ENCODE results near the gene ADRA2C. TPM values are rescaled to one million over a fixed set of nuclear protein-coding genes. Genes with fewer than 3 reads are reported as not detected.
A peak's percentile ranks its signal among the peaks of the same experiment; 100 is the strongest.

ADRA2C gene
- total and polyA plus RNA-seq, 9 of the 15 experiments (the other 6 are each of a cell fraction or from before 2014, with no cell fraction given): 0.06 to 0.58 (median 0.14) TPM; not detected in 2

DNA sequence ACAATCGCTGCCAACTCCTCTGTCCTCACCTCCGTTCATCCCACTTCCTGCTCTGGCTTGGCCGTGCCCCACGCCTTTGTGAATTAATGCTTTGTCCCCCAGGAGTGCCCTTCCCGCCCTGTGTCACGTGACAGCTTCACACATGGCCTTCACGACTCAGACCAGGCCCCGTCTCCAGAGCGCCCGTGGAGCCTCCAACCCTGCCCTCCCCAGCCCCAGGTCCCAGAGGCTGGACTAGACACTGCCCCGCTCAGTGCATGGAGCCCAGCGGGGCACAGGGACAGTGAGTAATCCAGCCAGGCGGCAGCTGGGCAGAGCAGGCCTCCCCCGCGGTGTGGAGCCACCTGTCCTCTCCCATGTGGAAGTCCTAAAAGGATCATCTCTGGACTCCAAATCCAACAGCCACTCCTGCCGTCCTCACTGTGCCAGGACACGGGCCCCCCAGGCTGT lies 7.4 kb downstream of the ADRA2C start (continued):
- TF ChIP-seq, protein P1, sequence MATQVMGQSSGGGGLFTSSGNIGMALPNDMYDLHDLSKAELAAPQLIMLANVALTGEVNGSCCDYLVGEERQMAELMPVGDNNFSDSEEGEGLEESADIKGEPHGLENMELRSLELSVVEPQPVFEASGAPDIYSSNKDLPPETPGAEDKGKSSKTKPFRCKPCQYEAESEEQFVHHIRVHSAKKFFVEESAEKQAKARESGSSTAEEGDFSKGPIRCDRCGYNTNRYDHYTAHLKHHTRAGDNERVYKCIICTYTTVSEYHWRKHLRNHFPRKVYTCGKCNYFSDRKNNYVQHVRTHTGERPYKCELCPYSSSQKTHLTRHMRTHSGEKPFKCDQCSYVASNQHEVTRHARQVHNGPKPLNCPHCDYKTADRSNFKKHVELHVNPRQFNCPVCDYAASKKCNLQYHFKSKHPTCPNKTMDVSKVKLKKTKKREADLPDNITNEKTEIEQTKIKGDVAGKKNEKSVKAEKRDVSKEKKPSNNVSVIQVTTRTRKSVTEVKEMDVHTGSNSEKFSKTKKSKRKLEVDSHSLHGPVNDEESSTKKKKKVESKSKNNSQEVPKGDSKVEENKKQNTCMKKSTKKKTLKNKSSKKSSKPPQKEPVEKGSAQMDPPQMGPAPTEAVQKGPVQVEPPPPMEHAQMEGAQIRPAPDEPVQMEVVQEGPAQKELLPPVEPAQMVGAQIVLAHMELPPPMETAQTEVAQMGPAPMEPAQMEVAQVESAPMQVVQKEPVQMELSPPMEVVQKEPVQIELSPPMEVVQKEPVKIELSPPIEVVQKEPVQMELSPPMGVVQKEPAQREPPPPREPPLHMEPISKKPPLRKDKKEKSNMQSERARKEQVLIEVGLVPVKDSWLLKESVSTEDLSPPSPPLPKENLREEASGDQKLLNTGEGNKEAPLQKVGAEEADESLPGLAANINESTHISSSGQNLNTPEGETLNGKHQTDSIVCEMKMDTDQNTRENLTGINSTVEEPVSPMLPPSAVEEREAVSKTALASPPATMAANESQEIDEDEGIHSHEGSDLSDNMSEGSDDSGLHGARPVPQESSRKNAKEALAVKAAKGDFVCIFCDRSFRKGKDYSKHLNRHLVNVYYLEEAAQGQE (IDR thresholded peaks at IDR 0.05; ENCODE audit: borderline replicate concordance): no peak
- TF ChIP-seq, protein P1 (CRISPR knock-in tag; IDR thresholded peaks at IDR 0.05; ENCODE audit: low read depth): no peak
- TF ChIP-seq KLF13 (tag; IDR thresholded peaks at IDR 0.05; ENCODE audit: borderline replicate concordance, low read depth): no peak
- no peak for TF ChIP-seq RCOR1 (IDR thresholded peaks at IDR 0.05; ENCODE audit: borderline replicate concordance in 1 of 2, low read depth in 2 of 2, low read length in 2 of 2)
- no peak for TF ChIP-seq HDGF (IDR thresholded peaks at IDR 0.05)
- peak; percentile 71 for TF ChIP-seq TOE1 (IDR thresholded peaks at IDR 0.05; ENCODE audit: borderline replicate concordance)
- no peak for TF ChIP-seq TOE1 (CRISPR knock-in tag; IDR thresholded peaks at IDR 0.05; ENCODE audit: borderline replicate concordance, low read depth)
- TF ChIP-seq SRSF9 (IDR thresholded peaks at IDR 0.05; ENCODE audit: borderline replicate concordance, low read depth, low read length): no peak
- TF ChIP-seq, protein P2, sequence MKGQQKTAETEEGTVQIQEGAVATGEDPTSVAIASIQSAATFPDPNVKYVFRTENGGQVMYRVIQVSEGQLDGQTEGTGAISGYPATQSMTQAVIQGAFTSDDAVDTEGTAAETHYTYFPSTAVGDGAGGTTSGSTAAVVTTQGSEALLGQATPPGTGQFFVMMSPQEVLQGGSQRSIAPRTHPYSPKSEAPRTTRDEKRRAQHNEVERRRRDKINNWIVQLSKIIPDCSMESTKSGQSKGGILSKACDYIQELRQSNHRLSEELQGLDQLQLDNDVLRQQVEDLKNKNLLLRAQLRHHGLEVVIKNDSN (CRISPR knock-in tag; IDR thresholded peaks at IDR 0.05): peak; percentile 75
- TF ChIP-seq, protein P3, sequence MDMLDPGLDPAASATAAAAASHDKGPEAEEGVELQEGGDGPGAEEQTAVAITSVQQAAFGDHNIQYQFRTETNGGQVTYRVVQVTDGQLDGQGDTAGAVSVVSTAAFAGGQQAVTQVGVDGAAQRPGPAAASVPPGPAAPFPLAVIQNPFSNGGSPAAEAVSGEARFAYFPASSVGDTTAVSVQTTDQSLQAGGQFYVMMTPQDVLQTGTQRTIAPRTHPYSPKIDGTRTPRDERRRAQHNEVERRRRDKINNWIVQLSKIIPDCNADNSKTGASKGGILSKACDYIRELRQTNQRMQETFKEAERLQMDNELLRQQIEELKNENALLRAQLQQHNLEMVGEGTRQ (CRISPR knock-in tag; IDR thresholded peaks at IDR 0.05): peak; percentile 63

Data from K562 (cell line).